GM21515 (cell line): ENCODE data around the gene SORL1.
A peak's percentile ranks its signal among the peaks of the same experiment; 100 is the strongest.

Experiments used
- ATAC-seq: cut with Tn5 transposase; IDR thresholded peaks from one replicate; pipeline ENCODE4 v1.9.1; 2021; ENCODE audit not compliant: unreplicated experiment

The SORL1 gene

DNA sequence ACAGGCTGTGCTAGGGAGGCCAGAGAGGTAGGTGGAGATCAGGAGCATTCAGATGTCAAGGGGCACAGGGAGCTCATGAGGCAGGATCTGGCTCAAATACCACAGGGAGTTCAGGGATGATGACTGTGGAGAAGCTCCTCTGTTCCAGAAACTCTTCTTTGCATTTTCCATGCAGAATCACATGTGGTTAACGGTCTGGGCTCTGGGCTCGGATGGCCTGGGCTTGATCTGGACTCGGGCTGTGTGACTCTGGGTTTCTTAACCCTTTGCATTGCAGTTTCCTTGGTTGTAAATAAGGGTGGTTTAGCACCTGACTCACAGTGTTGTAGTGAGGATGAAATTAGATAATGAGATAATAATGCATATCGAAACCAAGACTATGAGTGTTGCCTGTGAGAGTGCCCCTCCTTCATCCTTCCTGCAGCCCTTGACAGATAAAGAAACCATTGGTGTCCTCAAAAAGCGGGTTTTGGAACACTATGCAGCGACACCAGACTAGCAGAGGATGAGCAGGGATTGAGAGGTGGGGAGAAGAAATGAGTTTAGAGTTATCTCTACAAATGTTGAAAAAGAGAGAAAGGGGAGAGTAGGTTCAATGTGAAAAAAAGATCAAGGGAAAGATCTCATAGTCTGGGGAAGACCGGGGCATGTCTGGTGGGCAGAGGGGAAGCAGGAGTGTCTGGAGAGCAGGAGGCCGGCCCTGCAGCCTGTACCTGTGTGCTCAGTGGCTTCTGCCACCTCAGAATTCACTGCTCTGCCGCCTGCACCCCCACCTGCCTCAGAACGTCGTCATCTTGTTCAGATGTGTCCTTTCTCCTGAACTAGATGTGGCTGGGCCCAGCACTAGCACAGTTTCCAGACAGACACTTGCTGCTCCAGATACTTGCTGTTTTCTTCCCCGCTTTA, 198.5 kb downstream of the SORL1 start:
- ATAC-seq, result peak; percentile 53

DNA sequence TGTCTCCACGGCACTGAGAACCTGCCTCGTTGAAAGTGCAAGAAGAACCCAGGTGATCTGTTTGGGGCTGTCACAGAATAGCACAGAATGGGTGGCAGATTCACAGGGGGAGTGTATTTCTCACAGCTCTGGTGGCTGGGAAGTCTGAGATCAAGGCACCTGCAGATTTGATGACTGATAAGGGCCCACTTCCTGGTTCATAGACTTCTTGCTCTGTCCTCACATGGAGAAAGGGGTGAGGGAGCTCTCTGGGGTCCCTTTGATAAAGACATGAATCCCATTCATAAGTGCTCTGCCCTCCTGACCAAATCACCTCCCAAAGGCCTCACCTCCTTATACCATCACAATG, 199.1 kb downstream of the SORL1 start:
- no peak for ATAC-seq

DNA sequence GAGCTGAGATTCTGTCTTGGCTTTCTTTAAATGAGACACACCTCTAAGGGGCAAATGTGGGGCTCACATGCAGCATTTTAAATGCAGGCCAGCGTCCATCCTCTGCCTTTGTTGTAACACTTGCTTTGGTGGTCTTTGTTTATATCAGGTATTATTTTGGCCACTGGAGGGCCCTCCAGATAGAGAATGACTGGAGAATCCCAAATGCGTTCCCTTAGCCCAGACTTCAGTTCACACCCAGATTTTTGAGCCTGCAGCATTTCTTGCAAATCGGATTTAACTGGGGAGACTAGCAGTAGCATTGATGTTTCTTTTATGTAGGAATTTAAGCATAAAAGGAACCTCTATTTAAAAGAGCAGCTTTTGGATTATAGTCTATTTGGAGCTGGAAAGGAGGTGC, 200.9 kb downstream of the SORL1 start:
- no peak for ATAC-seq

DNA sequence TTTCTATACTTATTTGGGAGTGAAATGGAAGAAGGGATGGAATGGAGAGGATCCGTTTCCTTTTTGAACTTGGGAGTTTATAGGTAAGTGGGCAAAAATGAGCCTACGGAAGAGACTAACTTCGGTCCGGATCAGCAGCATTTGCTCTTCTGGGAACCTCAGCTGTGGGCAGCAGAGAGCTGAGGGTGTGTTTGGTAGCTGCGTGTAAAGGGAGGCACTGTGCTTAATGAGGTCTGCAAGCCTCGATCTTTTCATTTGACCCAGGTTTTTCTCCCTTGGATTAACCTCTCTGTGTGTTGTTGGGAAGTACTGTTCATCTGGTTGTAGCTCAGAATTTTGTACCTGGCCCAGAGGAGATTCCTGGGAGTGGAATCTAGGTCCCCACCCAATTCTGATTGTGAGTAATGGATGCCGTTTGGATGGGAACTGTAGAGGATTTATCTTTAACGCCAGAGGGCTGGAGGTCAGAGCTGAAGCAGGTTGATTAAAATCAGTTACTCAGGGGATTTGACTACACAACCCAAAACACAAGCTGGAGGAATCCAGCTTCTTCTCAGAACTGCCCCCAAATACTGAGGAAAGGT, 202.2 kb downstream of the SORL1 start:
- no peak for ATAC-seq

DNA sequence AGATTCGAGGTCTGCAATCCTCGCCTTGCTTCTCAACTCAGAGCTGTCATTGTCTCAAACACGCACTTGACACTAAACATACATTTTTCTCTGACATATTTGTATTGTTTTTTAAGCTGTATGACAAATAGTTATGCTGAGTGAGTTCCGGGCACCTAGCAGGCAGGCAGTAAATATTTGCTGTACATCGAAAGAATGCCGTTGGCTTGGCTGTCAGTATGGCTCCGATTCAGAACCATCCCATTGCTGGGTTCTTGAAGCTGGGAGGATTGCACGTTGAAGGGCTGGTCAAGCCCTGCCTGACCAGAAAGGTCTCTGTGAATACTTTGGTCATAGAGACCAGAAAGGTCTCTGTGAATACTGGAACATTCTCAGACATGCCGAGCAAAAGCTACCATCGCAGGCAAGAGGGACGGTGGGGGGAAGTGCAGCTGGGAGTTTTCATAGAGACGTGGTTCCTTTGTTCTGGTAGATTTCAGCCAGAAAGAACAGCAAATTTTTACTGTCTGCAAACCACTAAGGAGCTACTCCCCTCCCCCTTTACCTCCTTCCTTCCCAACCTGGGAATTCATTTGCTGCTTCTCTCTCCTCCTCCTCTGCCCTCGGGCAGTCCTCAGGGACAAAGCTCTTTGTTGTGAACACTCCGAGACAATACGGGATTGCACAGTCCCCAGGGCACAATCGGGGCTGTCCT, 202.9 kb downstream of the SORL1 start:
- ATAC-seq, result no peak

DNA sequence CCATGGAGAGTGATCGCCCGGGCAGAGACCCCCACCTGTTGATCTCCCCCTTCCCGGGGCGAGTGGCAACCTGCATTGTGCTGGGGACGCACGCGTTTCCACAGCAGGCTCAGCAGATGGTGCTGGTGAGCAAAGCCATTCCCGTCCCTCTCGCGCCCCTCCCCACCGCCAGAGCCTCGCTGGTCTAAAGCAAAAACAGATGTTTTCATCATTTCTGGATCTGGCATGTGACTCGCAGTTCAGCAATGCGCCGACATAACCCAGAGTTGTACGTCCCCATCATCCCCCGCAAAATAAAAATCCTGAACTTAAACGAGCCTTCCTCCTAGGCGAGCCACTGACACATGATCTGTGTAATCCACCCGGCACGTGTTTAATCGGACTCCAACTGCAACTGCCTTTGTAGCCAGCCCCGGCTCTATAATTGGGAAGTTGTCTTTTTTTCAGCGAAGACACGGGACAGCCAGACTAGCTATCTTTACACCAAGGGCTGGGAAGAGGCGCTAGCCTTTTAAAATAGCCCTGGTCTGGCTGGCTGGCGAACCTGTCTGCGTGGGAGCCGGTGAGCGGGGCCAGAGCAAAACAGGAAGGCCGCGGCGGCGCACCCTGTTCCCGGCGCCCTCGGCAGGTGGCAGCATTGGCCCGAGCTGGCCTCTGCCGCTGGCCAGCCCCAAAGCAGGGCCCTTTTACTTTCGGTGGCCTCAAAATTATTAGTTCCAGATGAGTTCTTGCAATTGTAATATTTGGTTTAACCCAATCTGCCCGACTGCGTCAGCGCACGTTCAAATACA, 203.6 kb downstream of the SORL1 start:
- peak; percentile 93 for ATAC-seq

DNA sequence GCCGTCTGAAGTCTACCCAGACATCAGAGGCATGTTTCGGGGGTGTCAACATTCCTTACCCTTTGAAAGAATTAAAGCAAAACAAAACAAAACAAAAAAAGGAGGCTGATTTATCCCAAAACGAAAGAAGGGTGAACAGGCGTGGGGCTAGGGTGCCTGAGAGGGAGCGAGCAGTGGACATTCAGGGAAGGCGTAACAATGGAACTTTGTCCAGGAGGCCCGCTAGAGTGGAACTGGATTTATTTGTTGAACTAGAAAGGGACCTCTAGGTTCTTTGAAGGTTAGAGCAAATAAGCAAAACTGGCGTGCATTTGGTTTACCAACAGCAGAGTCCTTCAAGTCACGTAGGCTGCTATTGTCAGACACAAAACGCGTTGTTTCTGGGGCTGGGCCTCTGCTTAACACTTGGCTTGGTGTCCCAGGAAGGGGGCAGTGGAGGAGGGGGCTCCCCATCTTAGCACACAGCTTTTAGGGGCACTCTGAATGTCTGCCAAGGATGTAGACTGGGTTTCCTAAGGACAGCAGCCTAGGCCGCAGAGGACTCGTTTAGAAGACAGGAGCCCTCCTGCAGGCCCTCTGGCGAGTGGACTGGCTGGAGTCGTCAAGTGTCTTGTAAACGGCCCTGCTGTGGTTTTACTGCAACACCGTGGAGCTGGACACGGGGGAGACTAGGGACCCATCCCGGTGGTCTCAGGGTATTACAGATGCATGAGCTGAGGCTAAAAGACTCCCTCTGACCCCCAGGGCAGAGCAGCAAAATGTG, 204.4 kb downstream of the SORL1 start:
- ATAC-seq, result no peak

DNA sequence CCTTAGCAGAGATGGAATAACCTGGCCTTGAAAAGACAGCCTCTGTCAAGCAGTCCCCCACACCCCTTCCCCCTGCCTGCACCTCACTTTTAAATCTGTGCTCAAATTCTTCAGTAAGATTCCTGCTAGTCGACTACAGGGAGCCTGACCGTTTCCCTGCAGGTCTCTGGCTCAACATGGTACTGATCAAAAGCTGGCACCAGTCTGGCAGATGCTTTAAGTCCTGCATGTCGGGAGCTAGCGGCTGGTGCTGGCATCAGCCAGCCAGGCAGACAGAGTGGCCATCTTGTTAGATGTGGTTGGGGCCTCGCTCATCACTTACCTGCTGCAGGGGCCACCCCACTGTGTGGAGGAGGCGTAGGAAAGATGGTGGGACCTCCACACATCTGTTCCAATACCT, 205.0 kb downstream of the SORL1 start:
- no peak for ATAC-seq

DNA sequence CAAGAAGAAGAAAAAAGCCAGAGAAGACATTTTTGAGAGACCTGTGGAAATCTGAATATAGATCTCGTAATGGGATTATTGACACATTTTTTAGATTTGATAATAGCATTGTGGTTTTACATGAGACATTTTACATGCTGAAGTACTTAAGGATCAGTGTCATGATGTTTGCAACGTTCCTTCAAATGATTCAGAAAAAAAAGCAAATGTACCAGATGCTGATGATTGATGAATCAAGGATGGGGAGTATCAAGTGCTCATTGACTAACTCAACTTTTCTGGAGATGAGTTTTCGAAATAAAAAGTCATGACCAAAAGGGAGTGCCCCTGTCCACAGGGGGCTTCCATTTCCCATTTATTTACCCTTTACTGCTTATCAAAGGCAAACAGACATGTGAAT, 207.7 kb downstream of the SORL1 start:
- no peak for ATAC-seq

DNA sequence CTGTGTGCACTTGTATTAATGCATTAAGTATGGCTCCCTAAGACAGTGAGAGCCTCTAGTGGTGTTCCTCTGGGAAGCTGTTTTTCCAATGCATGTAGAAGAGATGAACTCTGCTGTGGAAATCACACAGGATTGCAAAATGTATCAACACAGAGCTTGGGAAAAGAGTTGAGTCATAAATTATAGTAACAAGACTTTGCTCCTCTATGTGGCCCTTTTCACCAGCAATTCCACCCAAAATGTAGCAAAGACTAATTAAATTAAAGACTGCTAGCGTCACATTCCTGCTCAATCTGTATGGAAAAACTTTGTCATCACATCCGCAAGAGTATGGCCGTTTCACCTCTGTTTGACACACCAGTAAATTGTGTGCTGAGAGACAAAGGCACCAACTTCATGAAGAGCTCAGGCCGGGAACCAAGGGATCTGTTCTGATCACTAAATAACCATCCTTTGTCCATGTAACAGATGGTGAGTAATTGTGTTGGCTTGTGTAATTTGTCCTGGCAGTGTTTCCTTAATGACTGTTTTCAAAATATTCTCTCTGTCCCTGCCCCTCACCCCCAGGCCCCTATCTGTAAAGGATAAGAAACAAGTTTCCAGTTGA, 209.9 kb downstream of the SORL1 start:
- ATAC-seq, result no peak

DNA sequence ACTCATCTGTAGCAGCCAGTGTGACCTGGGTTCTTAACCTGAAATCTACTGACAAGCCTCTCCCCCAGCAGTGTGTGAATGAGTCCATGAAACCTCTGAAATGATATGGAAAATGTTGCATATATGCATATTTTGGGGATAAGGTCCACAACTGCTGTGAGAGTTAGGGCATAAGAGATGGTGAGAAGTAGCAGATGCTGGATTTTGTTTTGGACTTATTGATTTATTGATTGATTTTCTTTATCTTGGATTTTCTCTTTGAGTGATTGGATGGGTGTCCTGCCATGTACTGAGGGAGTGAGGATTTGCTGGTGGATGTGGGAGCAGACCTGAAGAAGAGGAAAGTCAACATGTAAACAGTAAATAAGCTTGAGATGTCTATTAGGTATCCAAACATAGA, 212.0 kb downstream of the SORL1 start:
- no peak for ATAC-seq

DNA sequence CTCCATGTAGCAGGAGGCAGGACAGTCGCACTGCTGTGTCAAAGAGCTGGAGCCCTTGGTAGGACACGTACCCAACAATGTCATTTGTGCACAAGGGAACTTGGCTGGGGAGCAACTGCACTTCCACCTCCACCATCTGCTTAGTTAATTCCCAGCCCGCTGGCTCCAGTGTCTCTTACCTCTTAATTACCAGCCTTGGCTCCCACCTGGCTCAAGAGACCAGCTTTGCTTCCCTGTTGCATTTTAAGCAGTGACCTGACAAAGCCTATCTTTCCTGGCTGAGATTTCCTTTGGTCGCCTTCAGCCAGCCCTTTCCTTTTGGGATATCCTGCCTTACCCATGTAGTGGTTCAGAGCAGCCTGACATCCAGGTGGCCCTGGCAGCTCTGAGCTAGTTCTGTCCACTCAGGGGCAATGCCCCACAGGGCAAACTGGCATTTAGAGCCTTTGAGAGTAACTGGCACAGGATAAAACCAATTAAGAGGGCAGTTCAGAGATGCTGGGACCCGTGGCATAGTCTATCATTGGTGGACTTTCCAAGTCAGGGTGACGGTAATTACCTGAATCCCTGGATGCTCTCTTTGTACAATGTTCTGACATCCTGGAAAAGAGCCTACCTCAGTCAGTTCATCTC, 213.2 kb downstream of the SORL1 start:
- no peak for ATAC-seq

DNA sequence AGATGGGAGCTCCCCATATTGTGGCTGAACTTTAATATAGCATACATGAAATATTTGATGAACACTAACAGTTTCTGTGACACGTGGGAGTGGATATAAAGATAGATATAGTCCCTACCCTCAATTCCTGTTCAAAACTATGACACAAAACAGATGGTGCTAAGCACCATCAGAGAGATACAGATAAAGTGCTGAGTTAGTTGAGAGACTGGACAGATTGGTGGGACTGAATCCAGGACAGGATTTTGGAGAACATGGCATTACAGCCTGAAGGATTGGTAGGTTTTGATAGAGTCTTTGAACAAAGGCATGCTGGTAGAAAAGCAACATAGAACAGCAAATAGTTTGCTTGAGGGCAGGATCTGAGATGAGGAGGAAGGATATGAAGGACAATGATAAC, 215.7 kb downstream of the SORL1 start:
- ATAC-seq, result no peak

DNA sequence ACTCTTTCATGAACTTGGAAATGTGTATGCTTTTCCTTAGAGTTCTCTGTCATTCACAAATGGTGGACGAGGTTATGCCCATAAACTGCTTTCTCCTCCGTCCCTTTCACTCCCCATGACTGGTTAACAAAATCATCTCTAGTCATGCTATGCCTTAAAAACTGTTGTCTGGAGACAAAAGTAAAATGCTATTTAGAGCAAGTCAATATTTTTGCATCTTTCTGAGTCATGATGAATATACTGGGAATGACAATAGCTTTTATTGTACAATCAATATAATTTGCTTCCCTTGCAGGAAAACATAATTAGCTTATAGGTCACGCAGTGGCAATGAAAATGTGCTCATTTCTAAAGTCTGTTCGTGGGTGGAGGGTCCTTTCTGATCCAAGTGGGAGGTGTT, 217.3 kb downstream of the SORL1 start:
- ATAC-seq, result no peak

DNA sequence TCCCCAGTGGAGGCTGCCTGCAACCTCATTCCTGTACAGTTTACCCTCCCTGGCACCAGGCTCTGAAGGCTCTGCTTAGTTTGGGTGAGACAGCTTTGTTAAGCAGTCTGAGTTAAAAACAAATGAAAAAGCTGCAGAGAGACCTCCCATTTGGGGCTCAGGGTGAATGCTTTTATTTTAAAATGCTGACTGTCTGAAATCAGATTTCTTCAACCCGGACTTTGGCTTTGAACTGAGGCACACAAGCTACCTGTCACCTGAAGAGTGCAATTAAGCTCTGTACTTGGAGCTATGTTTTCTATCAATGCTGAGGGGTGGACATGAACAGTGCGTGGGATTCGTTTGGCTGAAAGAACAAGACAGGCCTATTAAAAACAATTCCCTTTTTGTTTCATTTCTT, 218.2 kb downstream of the SORL1 start:
- no peak for ATAC-seq

DNA sequence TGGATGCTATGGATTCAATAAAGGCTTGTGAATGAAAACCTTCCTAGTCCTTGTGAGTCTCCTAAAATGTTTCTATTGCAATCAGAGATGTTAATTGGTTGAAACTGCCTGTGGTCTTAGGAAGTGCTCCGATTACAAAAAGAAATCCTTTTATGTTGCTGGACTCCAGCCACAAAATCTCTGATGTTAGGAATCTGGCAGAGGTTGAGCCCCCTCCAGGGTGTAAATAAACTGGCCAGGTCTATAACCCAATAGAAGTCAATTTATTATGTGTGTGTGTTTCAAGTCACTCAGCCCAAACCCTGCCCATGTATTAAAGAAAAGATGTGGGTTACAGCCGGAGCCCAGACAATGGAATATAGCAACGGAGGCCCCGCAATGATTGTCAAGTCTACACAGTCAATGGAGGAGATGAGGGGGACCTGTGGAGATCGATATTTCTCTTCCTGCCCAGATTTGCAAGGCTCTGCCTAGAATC, 218.7 kb downstream of the SORL1 start:
- no peak for ATAC-seq

DNA sequence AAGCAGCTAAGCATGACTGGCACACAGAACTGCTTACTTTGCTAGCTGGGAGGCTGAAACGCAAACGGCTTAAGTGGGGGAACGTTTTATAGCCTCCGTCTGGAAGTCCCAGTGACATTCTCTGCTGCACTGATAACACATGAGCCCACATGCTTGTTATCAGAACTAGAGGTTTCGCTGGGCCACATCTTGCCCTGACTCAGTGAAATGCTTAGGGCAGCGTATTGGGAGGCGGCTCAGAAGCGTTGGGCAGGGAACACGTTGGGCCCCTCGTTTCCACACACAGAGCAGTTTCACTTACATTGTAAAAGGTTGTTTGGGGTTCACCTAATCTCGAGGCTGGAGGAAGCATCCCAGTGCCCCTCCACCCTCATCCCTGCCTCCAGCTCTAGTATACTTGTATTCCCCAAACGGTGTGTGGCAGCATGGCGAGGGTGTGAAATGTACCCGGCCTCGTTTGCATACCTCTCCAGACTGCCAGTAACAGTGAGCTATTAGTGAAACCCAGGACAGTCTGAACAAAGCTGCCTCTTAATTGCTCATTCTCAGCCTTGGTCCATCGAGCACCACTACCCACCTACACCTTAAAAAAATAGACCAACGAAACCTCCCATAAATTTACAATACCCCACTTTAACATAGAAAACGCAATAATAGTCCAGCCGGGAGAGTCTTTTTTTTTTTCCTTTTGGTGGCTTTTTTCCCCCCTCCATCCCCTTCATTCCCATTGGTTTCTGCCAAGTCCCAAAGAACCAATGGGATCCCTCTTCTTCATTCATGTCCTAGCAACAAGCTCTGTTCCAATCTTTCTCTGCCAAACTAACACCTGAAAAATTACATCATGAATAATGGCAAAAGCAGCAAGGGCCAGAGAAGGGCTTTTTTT, 219.4 kb downstream of the SORL1 start:
- ATAC-seq, result no peak

DNA sequence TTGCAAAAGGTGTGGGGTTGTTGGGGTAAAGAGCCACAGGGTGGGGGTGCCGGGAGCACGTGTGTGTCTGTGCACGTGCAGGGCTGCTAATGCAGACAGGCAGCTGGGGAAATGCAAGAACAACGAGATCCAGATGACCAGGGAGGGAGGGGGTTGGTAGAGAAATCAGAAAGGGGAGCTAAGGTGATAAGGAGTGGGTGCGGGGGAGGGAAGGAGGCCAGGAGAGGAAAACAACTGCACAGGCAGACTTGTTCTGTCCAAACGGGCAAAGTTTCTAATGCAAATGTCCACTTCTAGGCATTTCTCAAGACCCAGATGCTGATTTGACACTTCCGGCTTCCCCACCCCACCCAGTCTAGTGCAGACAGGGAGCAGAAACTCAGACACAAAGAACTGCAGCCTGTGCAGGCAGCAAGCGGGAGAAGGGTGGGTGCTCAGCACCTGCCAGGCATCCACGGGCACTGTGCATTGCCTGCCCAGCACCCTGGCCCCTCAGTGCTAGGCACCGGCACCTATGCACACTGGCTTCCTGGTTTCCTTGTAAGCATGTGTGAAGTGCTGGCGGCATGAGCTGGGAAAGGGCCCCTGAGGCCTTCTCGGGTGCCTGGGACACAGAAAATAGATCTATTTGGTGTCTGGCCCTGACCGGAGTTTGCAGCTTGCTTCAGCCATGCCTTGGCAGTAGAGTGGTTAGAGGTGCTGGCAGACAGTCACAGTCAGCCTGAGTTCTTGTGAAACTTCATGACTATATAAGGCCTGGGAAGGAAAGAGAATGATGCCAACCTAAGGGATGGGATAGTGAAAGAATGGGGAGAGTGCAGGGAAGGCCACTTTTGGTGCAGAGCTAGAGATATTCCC, 220.7 kb downstream of the SORL1 start:
- ATAC-seq, result no peak
